ENCODE measurements around the gene FAM236D. TPM values are rescaled to one million over a fixed set of nuclear protein-coding genes. Genes with fewer than 3 reads are reported as not detected.
"Not testable (repeated sequence)": the region's sequence is repeated elsewhere in the genome, so short reads cannot be mapped to it uniquely, and the experiment has no call there.

FAM236D gene
- total RNA-seq = not detected in 2 replicates

GRCh38 chrX:72808110-72808509 is at the start of gene FAM236D:
Gene FAM236D, minus strand, starts transcription at chrX:72808210. Its CDS starts 100 bp downstream, at chrX:72808110.
- not testable (repeated sequence) for DNase-seq (ENCODE audit: low read depth)

- not testable (repeated sequence) for DNase-seq (ENCODE audit: low read depth)
Observed at GRCh38 chrX:72837532-72837931, 29.5 kb upstream of the FAM236D start.

GRCh38 chrX:72830701-72831100 is 22.7 kb upstream of the FAM236D start:
- not testable (repeated sequence) for DNase-seq (ENCODE audit: low read depth)

- DNase-seq (ENCODE audit: low read depth) = not testable (repeated sequence)
Observed at GRCh38 chrX:72790390-72790789, 17.6 kb downstream of the FAM236D start.

- not testable (repeated sequence) for DNase-seq (ENCODE audit: low read depth)
Observed at GRCh38 chrX:72788142-72788541, 19.9 kb downstream of the FAM236D start.

- not testable (repeated sequence) for DNase-seq (ENCODE audit: low read depth)
Observed at GRCh38 chrX:72783964-72784363, 24.0 kb downstream of the FAM236D start.

- DNase-seq (ENCODE audit: low read depth) = not testable (repeated sequence)
Observed at GRCh38 chrX:72783365-72783936, 24.6 kb downstream of the FAM236D start.

- DNase-seq (ENCODE audit: low read depth) = not testable (repeated sequence)
Observed at GRCh38 chrX:72782560-72782959, 25.4 kb downstream of the FAM236D start, which contains the start of gene FAM236B. Gene FAM236B, minus strand, starts transcription at chrX:72782660. Its CDS starts 100 bp downstream, at chrX:72782560.

GRCh38 chrX:72778146-72778545 is 29.9 kb downstream of the FAM236D start:
- DNase-seq (ENCODE audit: low read depth) = not testable (repeated sequence)

- DNase-seq (ENCODE audit: low read depth) = not testable (repeated sequence)
Observed at GRCh38 chrX:72777467-72777790, 30.6 kb downstream of the FAM236D start.

- DNase-seq (ENCODE audit: low read depth) = not testable (repeated sequence)
Observed at GRCh38 chrX:72776653-72777466, 31.1 kb downstream of the FAM236D start, which contains the start of gene DMRTC1B. Gene DMRTC1B, plus strand, starts transcription at chrX:72776890. Its CDS starts 68,246 bp downstream, at chrX:72845136.

- not testable (repeated sequence) for DNase-seq (ENCODE audit: low read depth)
Observed at GRCh38 chrX:72760454-72760853, 47.6 kb downstream of the FAM236D start.

Other genes starting within 250 kb of the FAM236D start
- 28.0 and 48.0 TPM in 2 replicates for gene HDAC8, start 235.4 kb downstream of the FAM236D start, total RNA-seq
- gene PHKA1, start 93.9 kb downstream of the FAM236D start, total RNA-seq = 4.0 and 8.0 TPM in 2 replicates
- gene DMRTC1B, start 31.3 kb downstream of the FAM236D start, total RNA-seq = 0.20 TPM in 1 of 2 replicates, not detected in the other
- gene FAM236B, start 25.6 kb downstream of the FAM236D start, total RNA-seq = not detected in 2 replicates
- gene FAM236C, start 104.4 kb upstream of the FAM236D start, total RNA-seq = not detected in 2 replicates
- not detected in 2 replicates for gene FAM236A, start 130.0 kb upstream of the FAM236D start, total RNA-seq
- gene DMRTC1, start 135.6 kb upstream of the FAM236D start, total RNA-seq = 0.15 TPM in 1 of 2 replicates, not detected in the other
- gene PABPC1L2B, start 194.7 kb upstream of the FAM236D start, total RNA-seq = not detected in 2 replicates